Measurements from ENCODE around the gene NUP160. TPM values are rescaled to one million over a fixed set of nuclear protein-coding genes. Genes with fewer than 3 reads are reported as not detected.

Gene NUP160
- total RNA-seq, 2 experiments from 2014 or later: 76.4 to 77.0 TPM

DNA sequence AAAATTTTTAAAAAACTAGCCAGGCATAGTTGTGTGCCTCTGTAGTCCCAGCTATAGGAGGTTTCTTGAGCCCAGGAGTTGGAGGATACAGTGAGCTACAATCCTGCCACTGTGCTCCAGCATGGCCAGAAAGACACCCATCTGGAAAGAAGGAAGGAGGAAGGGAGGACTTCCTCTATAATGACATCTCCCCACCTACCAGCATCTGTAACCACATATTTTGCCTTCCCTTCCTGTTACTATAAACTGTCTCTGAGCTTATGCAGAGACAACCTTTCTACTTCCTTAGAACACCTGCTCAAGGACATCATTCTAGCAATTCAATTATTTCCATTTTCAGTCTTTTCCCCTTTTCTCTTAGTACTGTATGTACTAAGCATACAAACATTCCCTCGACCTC lies 2.2 kb upstream of the NUP160 start:
- POLR2A ChIA-PET: interaction anchor here (0.7 kb wide), 1 partner anchor 9 kb away, joined by 3 read pairs; no protein-coding TSS in a partner anchor
- no peaks in the 10 kb centered on the region for H3K27me3 Mint-ChIP-seq
- peaks cover 20% of the 10 kb centered on the region for H3K36me3 Mint-ChIP-seq (ENCODE audit: low read depth)
- no peak for DNase-seq
- peaks cover 31% of the 10 kb centered on the region for H3K4me1 Mint-ChIP-seq (ENCODE audit: low read depth)
- CTCF ChIA-PET: interaction anchor here (1.5 to 3.0 kb wide), 2 partner anchors 85 to 476 kb away, joined by 6 to 8 read pairs; no protein-coding TSS in a partner anchor
- peak overlapping the region; percentile 5 for H3K4me3 Mint-ChIP-seq
- TF ChIP-seq CTCF (IDR thresholded peaks at IDR 0.05): no peak
- peak overlapping the region; percentile 84 for H3K27ac Mint-ChIP-seq
- intact Hi-C loops (cut with micrococcal nuclease): loop anchor here (5.0 kb wide), 1 partner anchor 478 kb away; no protein-coding TSS in a partner anchor
- ATAC-seq: no peak
- no peaks in the 10 kb centered on the region for H3K9me3 Mint-ChIP-seq

GRCh38 chr11:47848700-47849155 lies 578 bp upstream of the NUP160 start:
- Mint-ChIP-seq H3K27me3 (no peaks in the 10 kb centered on the region), H3K9me3 (no peaks in the 10 kb centered on the region), H3K36me3 (ENCODE audit: low read depth) (peaks cover 22% of the 10 kb centered on the region), H3K4me1 (ENCODE audit: low read depth) (peaks cover 33% of the 10 kb centered on the region), H3K4me3 (peak overlapping the region; percentile 98), H3K27ac (peak overlapping the region; percentile 99)
- no peak for DNase-seq
- ATAC-seq: peak; percentile 8
- intact Hi-C loops (cut with micrococcal nuclease): loop anchor here (5.0 kb wide), 1 partner anchor 264 kb away; no protein-coding TSS in a partner anchor
- TF ChIP-seq CTCF (IDR thresholded peaks at IDR 0.05): no peak
- ChIA-PET CTCF (interaction anchor here (1.4 kb wide), 1 partner anchor 259 kb away, joined by 4 read pairs; no protein-coding TSS in a partner anchor), POLR2A (interaction anchor here (0.9 to 1.9 kb wide), 4 partner anchors 13 to 108 kb away, joined by 3 to 12 read pairs (median 5); partner anchors contain the start of gene FNBP4)

DNA sequence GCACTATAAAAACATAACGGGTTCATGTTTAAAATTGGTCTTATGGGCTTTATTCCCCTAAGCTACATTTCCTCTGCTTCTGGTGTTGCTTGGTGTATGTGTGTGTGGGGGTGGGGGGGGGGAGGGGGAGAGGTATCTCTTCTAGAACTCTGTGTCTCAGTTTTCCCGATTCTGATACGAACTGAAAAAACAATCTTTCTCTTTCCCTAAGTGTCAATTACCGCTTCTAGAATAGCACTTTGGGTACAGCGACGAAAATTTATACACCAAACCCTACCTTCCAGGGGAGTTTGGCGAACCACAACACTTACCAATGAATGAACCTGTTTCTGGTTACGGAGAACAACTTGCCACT lies 636 bp downstream of the NUP160 start:
- peaks cover 22% of the 10 kb centered on the region for H3K36me3 Mint-ChIP-seq (ENCODE audit: low read depth)
- ChIA-PET CTCF (interaction anchor here (1.4 kb wide), 1 partner anchor 261 kb away, joined by 4 read pairs; no protein-coding TSS in a partner anchor), POLR2A (interaction anchor here (0.5 to 1.9 kb wide), 8 partner anchors 8 to 154 kb away, joined by 3 to 12 read pairs (median 3); partner anchors contain the start of gene FNBP4)
- H3K4me3 Mint-ChIP-seq: peak overlapping the region; percentile 98
- H3K27ac Mint-ChIP-seq: peak overlapping the region; percentile 99
- no peak for ATAC-seq
- no peak for DNase-seq
- intact Hi-C loops (cut with micrococcal nuclease): loop anchor here (5.0 kb wide), 1 partner anchor 265 kb away; no protein-coding TSS in a partner anchor
- TF ChIP-seq CTCF (IDR thresholded peaks at IDR 0.05): no peak
- no peaks in the 10 kb centered on the region for H3K27me3 Mint-ChIP-seq
- peaks cover 33% of the 10 kb centered on the region for H3K4me1 Mint-ChIP-seq (ENCODE audit: low read depth)
- H3K9me3 Mint-ChIP-seq: no peaks in the 10 kb centered on the region

GRCh38 chr11:47846998-47847397 lies 1.2 kb downstream of the NUP160 start:
- intact Hi-C loops (cut with micrococcal nuclease): loop anchor here (5.0 kb wide), 1 partner anchor 265 kb away; no protein-coding TSS in a partner anchor
- no peaks in the 10 kb centered on the region for H3K27me3 Mint-ChIP-seq
- DNase-seq (no peak), ATAC-seq (no peak)
- CTCF ChIA-PET: no interaction called here
- POLR2A ChIA-PET: interaction anchor here (0.5 to 1.9 kb wide), 2 partner anchors 8 to 12 kb away, joined by 3 to 12 read pairs; no protein-coding TSS in a partner anchor
- H3K4me1 Mint-ChIP-seq (ENCODE audit: low read depth): peaks cover 33% of the 10 kb centered on the region
- H3K9me3 Mint-ChIP-seq: no peaks in the 10 kb centered on the region
- no peak for TF ChIP-seq CTCF (IDR thresholded peaks at IDR 0.05)
- H3K4me3 Mint-ChIP-seq: peak overlapping the region; percentile 98
- H3K36me3 Mint-ChIP-seq (ENCODE audit: low read depth): peaks cover 22% of the 10 kb centered on the region
- H3K27ac Mint-ChIP-seq: peak overlapping the region; percentile 99

Data from activated CD8-positive, alpha-beta T cell treated with anti-CD3 and anti-CD28 coated beads for 36 hours (primary cell).